Neural cell (in vitro differentiated cells): ENCODE results near the gene GRK4. TPM values are rescaled to one million over a fixed set of nuclear protein-coding genes. Genes with fewer than 3 reads are reported as not detected.

Experiments used
- H2AFZ ChIP-seq: fragments of 200-600, 300-800 bp; sonication (generic), shearing (Covaris generic); 2 replicates; pipeline ENCODE4 v1.6.0; 2014; ENCODE audit warnings: low read depth, mild to moderate bottlenecking, antibody characterized with exemption, low read length, moderate library complexity
- H3F3A ChIP-seq: fragments of 200-600 bp; shearing (Covaris generic); 2 replicates; pipeline ENCODE4 v1.6.1; 2016; ENCODE audit warnings: mild to moderate bottlenecking, moderate library complexity, mixed read lengths, antibody characterized with exemption, low read length; ENCODE audit not compliant: insufficient read depth, poor library complexity, severe bottlenecking
- H3K27ac ChIP-seq: fragments of 200-600, 300-800 bp; sonication (generic), shearing (Covaris generic); 2 replicates; pipeline ENCODE4 v1.5.1; 2014; ENCODE audit warnings: mild to moderate bottlenecking, low read length, moderate library complexity
- H3K27me3 ChIP-seq: fragments of 300-800, 200-600 bp; sonication (generic), shearing (Covaris generic); 2 replicates; pipeline ENCODE4 v1.6.0; 2014; ENCODE audit warnings: mild to moderate bottlenecking, low read depth, low read length, moderate library complexity; ENCODE audit not compliant: insufficient read depth
- H3K36me3 ChIP-seq: fragments of 300-800, 200-600 bp; sonication (generic), shearing (Covaris generic); 2 replicates; pipeline ENCODE4 v1.5.1; 2014; ENCODE audit warnings: mild to moderate bottlenecking, antibody characterized with exemption, low read length, moderate library complexity; ENCODE audit not compliant: insufficient read depth
- H3K4me2 ChIP-seq: fragments of 300-800, 200-600 bp; sonication (generic), shearing (Covaris generic); 2 replicates; pipeline ENCODE4 v1.6.0; 2014; ENCODE audit warnings: mild to moderate bottlenecking, low read length
- H3K4me3 ChIP-seq: fragments of 300-800, 200-600 bp; sonication (generic), shearing (Covaris generic); 2 replicates; pipeline ENCODE4 v1.5.1; 2014; ENCODE audit warnings: mild to moderate bottlenecking, low read length, moderate library complexity
- H3K79me2 ChIP-seq: fragments of 200-600 bp; shearing (Covaris generic); replicated peaks from 2 replicates; pipeline ENCODE4 v1.6.0; 2014; ENCODE audit warnings: mild to moderate bottlenecking, low read length, moderate library complexity; ENCODE audit not compliant: insufficient read depth
- H3K9ac ChIP-seq: fragments of 300-800, 200-600 bp; sonication (generic), shearing (Covaris generic); 2 replicates; pipeline ENCODE4 v1.6.1; 2016; ENCODE audit warnings: mild to moderate bottlenecking, low read length, mixed read lengths
- H3K9me2 ChIP-seq: fragments of 200-600 bp; shearing (Covaris generic); 2 replicates; pipeline ENCODE4 v1.6.1; 2016; ENCODE audit warnings: mild to moderate bottlenecking, low read length, mixed read lengths; ENCODE audit not compliant: insufficient read depth
- H3K9me3 ChIP-seq: fragments of 200-600, 300-800 bp; sonication (generic), shearing (Covaris generic); 2 replicates; pipeline ENCODE4 v1.6.1; 2016; ENCODE audit warnings: mild to moderate bottlenecking, mixed run types, low read length, moderate library complexity, mixed read lengths
- H4K20me1 ChIP-seq: fragments of 200-600 bp; shearing (Covaris generic); 2 replicates; pipeline ENCODE4 v1.6.1; 2016; ENCODE audit warnings: mild to moderate bottlenecking, mixed run types; ENCODE audit not compliant: insufficient read depth
- EP300 ChIP-seq: fragments of 450-650 bp; conservative IDR thresholded peaks from 2 replicates; pipeline ENCODE4 v1.6.1; 2014; ENCODE audit warnings: antibody characterized with exemption, mild to moderate bottlenecking, moderate library complexity; ENCODE audit not compliant: poor library complexity, severe bottlenecking
- EZH2 ChIP-seq: fragments of 200-600, 300-800 bp; shearing (Covaris generic), sonication (generic); IDR thresholded peaks from 2 replicates; pipeline ENCODE4 v1.6.1; 2014; ENCODE audit warnings: antibody characterized with exemption, low read length, borderline replicate concordance, mild to moderate bottlenecking; ENCODE audit not compliant: insufficient read depth, poor library complexity, severe bottlenecking
- MXI1 ChIP-seq: fragments of 450-650 bp; conservative IDR thresholded peaks from 2 replicates; pipeline ENCODE4 v1.6.1; 2014; ENCODE audit warnings: antibody characterized with exemption, mild to moderate bottlenecking; ENCODE audit not compliant: poor library complexity, severe bottlenecking
- POLR2AphosphoS5 ChIP-seq: IDR thresholded peaks from 2 replicates; pipeline ENCODE4 v1.6.1; 2012
- RAD21 ChIP-seq: fragments of 450-650 bp; conservative IDR thresholded peaks from 2 replicates; pipeline ENCODE4 v1.6.1; 2014; ENCODE audit warnings: antibody characterized with exemption, mild to moderate bottlenecking, moderate library complexity
- SMC3 ChIP-seq: fragments of 450-650 bp; conservative IDR thresholded peaks from 2 replicates; pipeline ENCODE4 v1.6.1; 2014; ENCODE audit warnings: antibody characterized with exemption, mild to moderate bottlenecking, moderate library complexity; ENCODE audit not compliant: poor library complexity
- TAF1 ChIP-seq: IDR thresholded peaks from 2 replicates; pipeline ENCODE4 v1.6.1; 2012; ENCODE audit warnings: low read depth
- polyA plus RNA-seq: library from polyadenylated mRNA; depleted of rRNA; stranded (reverse); fragments of >200 nt; gene quantifications from 2 replicates; pipeline ENCODE4 v1.2.3, GENCODE V29; 2014
- TF ChIP-seq, protein P1 (sequence below): fragments of 450-650 bp; IDR thresholded peaks from 2 replicates; pipeline ENCODE4 v1.5.1; 2014; ENCODE audit warnings: antibody characterized with exemption, mild to moderate bottlenecking, moderate library complexity; ENCODE audit not compliant: poor library complexity, severe bottlenecking
- TF ChIP-seq, protein P2 (sequence below): IDR thresholded peaks from 2 replicates; pipeline ENCODE4 v1.6.1; 2012; ENCODE audit warnings: borderline replicate concordance

The GRK4 gene
- polyA plus RNA-seq, 1 donor from 2014 or later = 17.4 TPM

DNA sequence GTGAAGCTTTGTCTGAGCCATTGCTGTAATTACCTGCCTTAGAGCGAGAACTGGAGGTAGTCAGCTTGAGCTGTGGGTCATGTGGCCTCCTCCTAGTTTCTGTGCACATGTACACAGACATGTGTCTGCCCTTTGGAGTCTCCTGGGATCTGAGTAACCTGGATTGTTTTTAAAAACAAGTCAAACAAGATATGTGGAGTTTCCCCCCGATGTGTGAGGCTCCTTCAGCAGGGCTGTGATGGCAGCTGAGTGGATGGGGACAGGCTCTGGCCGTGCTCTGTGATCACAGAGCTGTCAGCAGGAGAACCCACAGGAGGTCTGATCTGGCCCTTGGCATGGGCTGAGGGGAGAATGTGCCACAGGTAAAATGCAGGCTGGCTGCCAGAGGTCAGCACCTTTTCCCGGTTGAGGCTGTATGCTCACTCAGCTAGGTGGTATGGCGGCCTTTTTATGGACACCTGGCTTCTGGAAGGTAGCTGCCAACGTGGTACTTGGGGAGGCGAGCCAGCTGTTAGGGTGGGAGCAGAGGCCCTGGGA lies 38.5 kb upstream of the GRK4 start:
- Histone ChIP-seq H3F3A (no peaks in the 10 kb centered on the region), H3K27me3 (no peaks in the 10 kb centered on the region), H3K36me3 (no peaks in the 10 kb centered on the region), H3K9me2 (no peaks in the 10 kb centered on the region), H3K9ac (no peak overlapping the region), H3K4me2 (no peak overlapping the region), H2AFZ (no peak overlapping the region), H3K4me3 (no peak overlapping the region), H4K20me1 (no peaks in the 10 kb centered on the region), H3K79me2 (no peaks in the 10 kb centered on the region), H3K27ac (no peak overlapping the region), H3K9me3 (no peaks in the 10 kb centered on the region)
- TF ChIP-seq MXI1 = peak; percentile 56
- TF ChIP-seq TAF1 = no peak

GRCh38 chr4:2925496-2925895 lies 37.9 kb upstream of the GRK4 start:
- TF ChIP-seq MXI1 (no peak), TAF1 (no peak), EZH2 (no peak), SMC3 (no peak), RAD21 (no peak), EP300 (no peak), POLR2AphosphoS5 (no peak)
- TF ChIP-seq, protein P1, sequence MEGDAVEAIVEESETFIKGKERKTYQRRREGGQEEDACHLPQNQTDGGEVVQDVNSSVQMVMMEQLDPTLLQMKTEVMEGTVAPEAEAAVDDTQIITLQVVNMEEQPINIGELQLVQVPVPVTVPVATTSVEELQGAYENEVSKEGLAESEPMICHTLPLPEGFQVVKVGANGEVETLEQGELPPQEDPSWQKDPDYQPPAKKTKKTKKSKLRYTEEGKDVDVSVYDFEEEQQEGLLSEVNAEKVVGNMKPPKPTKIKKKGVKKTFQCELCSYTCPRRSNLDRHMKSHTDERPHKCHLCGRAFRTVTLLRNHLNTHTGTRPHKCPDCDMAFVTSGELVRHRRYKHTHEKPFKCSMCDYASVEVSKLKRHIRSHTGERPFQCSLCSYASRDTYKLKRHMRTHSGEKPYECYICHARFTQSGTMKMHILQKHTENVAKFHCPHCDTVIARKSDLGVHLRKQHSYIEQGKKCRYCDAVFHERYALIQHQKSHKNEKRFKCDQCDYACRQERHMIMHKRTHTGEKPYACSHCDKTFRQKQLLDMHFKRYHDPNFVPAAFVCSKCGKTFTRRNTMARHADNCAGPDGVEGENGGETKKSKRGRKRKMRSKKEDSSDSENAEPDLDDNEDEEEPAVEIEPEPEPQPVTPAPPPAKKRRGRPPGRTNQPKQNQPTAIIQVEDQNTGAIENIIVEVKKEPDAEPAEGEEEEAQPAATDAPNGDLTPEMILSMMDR = no peak
- TF ChIP-seq, protein P2, sequence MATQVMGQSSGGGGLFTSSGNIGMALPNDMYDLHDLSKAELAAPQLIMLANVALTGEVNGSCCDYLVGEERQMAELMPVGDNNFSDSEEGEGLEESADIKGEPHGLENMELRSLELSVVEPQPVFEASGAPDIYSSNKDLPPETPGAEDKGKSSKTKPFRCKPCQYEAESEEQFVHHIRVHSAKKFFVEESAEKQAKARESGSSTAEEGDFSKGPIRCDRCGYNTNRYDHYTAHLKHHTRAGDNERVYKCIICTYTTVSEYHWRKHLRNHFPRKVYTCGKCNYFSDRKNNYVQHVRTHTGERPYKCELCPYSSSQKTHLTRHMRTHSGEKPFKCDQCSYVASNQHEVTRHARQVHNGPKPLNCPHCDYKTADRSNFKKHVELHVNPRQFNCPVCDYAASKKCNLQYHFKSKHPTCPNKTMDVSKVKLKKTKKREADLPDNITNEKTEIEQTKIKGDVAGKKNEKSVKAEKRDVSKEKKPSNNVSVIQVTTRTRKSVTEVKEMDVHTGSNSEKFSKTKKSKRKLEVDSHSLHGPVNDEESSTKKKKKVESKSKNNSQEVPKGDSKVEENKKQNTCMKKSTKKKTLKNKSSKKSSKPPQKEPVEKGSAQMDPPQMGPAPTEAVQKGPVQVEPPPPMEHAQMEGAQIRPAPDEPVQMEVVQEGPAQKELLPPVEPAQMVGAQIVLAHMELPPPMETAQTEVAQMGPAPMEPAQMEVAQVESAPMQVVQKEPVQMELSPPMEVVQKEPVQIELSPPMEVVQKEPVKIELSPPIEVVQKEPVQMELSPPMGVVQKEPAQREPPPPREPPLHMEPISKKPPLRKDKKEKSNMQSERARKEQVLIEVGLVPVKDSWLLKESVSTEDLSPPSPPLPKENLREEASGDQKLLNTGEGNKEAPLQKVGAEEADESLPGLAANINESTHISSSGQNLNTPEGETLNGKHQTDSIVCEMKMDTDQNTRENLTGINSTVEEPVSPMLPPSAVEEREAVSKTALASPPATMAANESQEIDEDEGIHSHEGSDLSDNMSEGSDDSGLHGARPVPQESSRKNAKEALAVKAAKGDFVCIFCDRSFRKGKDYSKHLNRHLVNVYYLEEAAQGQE = no peak

More at GRCh38 chr4:2925496-2925895, 37.9 kb upstream of the GRK4 start:
- no peak overlapping the region for H3K9ac ChIP-seq
- no peak overlapping the region for H3K4me3 ChIP-seq
- H4K20me1 ChIP-seq = no peaks in the 10 kb centered on the region
- H3K27me3 ChIP-seq = no peaks in the 10 kb centered on the region
- H3K9me3 ChIP-seq = no peaks in the 10 kb centered on the region
- H3F3A ChIP-seq = no peaks in the 10 kb centered on the region
- no peak overlapping the region for H3K4me2 ChIP-seq
- H2AFZ ChIP-seq = no peak overlapping the region
- no peaks in the 10 kb centered on the region for H3K9me2 ChIP-seq
- H3K27ac ChIP-seq = no peak overlapping the region
- H3K36me3 ChIP-seq = no peaks in the 10 kb centered on the region
- H3K79me2 ChIP-seq = no peaks in the 10 kb centered on the region
